Astrocyte of the cerebellum (primary cell): Measurements from ENCODE around the gene MZB1.

Experiments
- DNase-seq: peaks from one replicate; pipeline ENCODE4 v3.0.0-alpha.2; 2011; ENCODE audit warnings: low read depth
- H3K4me3 ChIP-seq: 2 replicates; pipeline ENCODE4 v1.5.1; 2011; ENCODE audit warnings: mild to moderate bottlenecking, low read depth, low read length, moderate library complexity
- in situ Hi-C: cut with HindIII; loops from 2 replicates; pipeline ENCODE4 v1.10.0; 2017; ENCODE audit warnings: low sequenced_read_pairs
- TF ChIP-seq, protein P1 (sequence below): IDR thresholded peaks from 2 replicates; pipeline ENCODE4 v1.5.1; 2012; ENCODE audit warnings: low read length, low read depth, moderate library complexity, mild to moderate bottlenecking; ENCODE audit errors: missing control alignments

The MZB1 gene

DNA sequence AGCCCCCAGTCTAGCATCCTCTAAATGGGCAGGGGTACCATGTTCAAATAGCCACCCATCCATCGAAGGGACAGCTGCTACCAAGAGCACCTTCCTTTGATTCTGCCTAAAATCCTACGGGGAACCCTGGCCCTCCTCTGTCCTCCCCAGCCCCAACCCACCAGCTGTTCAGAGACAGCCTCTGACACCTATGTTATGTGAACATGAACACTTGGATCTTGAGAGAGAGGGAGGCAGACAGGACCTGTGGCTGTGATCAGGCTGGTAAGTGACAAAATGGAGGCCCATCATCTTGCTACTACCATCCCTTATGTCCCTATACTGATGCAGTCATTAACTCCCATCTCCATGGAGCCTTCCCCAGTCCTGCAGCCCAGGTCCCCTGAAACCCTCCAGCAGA lies 14.8 kb downstream of the MZB1 start:
- DNase-seq: no peak
- TF ChIP-seq, protein P1, sequence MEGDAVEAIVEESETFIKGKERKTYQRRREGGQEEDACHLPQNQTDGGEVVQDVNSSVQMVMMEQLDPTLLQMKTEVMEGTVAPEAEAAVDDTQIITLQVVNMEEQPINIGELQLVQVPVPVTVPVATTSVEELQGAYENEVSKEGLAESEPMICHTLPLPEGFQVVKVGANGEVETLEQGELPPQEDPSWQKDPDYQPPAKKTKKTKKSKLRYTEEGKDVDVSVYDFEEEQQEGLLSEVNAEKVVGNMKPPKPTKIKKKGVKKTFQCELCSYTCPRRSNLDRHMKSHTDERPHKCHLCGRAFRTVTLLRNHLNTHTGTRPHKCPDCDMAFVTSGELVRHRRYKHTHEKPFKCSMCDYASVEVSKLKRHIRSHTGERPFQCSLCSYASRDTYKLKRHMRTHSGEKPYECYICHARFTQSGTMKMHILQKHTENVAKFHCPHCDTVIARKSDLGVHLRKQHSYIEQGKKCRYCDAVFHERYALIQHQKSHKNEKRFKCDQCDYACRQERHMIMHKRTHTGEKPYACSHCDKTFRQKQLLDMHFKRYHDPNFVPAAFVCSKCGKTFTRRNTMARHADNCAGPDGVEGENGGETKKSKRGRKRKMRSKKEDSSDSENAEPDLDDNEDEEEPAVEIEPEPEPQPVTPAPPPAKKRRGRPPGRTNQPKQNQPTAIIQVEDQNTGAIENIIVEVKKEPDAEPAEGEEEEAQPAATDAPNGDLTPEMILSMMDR: no peak
- in situ Hi-C loops: no loop called here
- no peak overlapping the region for H3K4me3 ChIP-seq

DNA sequence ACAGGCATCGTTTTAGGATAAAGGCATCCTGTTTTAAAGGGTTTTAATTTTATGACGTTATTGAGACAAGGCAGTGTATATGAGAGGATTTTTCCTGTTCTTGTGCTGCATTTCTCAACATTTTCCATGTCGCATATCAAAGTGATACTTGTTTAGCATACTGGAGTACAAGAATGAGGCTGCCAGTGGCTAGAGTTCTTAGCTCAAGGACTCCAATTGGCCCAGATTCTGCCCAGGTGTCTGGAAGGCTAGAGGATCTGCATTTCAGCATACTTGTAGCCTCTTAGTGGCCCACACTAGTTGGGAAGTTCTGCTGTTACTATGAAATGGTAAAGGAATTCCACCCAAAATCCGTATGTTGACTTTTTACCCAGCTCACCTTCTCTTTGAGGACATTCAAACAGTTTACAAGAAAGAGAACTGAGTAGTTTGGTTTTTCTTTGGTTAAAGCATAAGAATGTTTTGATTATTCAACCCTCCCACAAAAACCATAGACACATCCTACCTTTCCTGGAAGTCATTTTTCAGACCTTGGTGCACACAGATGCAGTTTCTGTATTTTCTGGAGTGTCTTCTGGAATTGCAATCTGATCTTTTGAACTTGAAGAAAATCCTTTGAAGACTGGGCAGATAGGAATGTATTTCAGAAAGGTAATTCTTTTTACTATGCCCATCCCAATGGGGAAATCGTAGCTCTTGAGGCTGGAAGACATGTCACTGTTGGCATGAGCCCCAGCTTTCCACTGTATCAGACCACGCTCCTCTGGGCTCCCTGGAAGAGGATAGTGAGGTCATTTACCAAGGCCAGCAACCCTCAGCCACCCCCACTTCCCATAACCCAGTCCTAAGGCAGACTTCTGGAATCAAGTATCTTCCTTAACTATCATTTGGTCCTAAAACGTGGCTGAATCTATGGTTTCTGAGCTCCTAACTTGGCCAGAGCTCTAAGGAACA lies 18.0 kb downstream of the MZB1 start:
- no peak overlapping the region for H3K4me3 ChIP-seq
- in situ Hi-C loops: no loop called here
- peak; percentile 26 for DNase-seq
- TF ChIP-seq, protein P1: no peak

DNA sequence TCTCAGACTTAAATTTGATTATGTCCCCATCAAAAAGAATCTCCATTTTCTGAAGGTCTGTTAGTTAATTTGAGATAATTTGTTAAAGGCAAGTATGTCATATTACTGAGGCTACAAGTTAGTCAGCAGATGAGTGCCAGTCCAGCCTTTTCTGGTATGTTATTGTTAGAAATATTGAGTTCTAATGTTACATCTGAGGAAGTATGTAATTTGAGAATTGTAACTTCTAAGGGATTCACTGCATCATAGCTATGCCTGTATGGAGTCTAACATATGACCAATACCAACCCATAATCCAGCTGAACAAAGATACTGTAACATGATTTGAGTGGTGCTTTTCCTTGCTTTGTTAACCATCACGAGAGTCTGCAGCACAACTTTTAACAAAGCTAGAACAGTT lies 20.5 kb downstream of the MZB1 start:
- in situ Hi-C loops: no loop called here
- TF ChIP-seq, protein P1: no peak
- peak; percentile 20 for DNase-seq

DNA sequence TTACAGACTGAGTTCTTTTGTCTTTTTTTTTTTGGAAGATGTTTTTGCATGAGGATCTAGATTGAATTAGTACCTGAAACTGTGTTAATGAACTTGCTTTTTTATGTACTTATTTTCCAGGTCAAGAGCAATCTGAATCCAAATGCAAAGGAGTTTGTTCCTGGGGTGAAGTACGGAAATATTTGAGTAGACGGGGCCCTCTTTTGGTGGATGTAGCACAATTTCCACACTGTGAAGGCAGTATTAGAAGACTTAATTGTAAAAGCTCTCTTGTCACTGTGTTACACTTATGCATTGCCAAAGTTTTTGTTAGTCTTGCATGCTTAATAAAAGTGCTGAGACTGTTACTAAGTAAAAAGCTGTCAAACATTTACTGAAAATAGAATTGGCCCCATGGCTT lies 21.1 kb downstream of the MZB1 start:
- no peak for DNase-seq
- in situ Hi-C loops: no loop called here
- TF ChIP-seq, protein P1: no peak
- H3K4me3 ChIP-seq: no peak overlapping the region

More for the DNA sequence above, 20.5 kb downstream of the MZB1 start:
- H3K4me3 ChIP-seq: no peak overlapping the region

DNA sequence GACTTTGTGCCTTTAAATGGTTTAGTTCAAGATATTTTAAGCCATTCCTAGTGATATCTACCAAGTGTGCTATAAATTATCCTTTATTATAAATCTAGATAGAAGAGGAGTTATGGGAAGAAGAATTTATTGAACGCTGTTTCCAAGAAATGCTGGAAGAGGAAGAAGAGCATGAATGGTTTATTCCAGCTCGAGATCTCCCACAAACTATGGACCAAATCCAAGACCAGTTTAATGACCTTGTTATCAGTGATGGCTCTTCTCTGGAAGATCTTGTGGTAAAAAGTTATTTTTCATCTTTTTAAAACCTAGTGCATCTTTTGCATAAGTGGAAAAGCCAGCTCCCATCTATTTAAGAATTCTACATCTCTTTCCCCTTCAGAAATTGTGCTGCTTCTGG lies 25.2 kb downstream of the MZB1 start:
- H3K4me3 ChIP-seq: no peak overlapping the region
- TF ChIP-seq, protein P1: no peak
- in situ Hi-C loops: no loop called here
- no peak for DNase-seq

DNA sequence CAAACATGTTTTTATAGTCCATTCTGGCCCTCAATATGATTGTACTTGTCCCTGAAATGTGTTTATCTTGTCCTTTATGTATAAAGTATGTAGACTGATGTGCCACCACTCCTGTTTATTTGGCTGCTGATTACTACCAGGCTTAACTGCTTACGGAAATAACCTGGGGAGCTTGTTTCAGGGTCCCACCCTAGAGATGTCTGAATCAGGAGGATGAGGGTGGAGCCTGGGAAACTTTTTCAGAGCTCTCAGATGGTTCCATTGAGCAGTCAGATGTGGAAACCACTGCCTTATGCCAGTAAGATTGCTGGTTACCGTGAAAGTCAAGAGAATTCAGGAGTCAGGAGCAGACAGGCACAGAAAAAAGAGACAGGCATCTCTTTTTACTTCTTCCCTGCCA lies 25.8 kb downstream of the MZB1 start:
- TF ChIP-seq, protein P1: no peak
- DNase-seq: no peak
- H3K4me3 ChIP-seq: no peak overlapping the region
- in situ Hi-C loops: no loop called here
